ENCODE results near the gene ICA1. TPM values are rescaled to one million over a fixed set of nuclear protein-coding genes. Genes with fewer than 3 reads are reported as not detected.

Gene ICA1
- total RNA-seq, 1 donor from 2014 or later, result 54.9 TPM

GRCh38 chr7:8168336-8168735, 93.6 kb downstream of the ICA1 start:
- H3K27me3 ChIP-seq (ENCODE audit: low read depth), result no peaks in the 10 kb centered on the region
- intact Hi-C loops (cut with micrococcal nuclease), result no loop called here
- H3K4me1 ChIP-seq, result peaks cover 38% of the 10 kb centered on the region
- H3K4me3 ChIP-seq, result no peak overlapping the region
- DNase-seq, result no peak
- no peak overlapping the region for H3K27ac ChIP-seq (replicated peaks)
- H3K36me3 ChIP-seq, result no peaks in the 10 kb centered on the region
- TF ChIP-seq, protein P1, sequence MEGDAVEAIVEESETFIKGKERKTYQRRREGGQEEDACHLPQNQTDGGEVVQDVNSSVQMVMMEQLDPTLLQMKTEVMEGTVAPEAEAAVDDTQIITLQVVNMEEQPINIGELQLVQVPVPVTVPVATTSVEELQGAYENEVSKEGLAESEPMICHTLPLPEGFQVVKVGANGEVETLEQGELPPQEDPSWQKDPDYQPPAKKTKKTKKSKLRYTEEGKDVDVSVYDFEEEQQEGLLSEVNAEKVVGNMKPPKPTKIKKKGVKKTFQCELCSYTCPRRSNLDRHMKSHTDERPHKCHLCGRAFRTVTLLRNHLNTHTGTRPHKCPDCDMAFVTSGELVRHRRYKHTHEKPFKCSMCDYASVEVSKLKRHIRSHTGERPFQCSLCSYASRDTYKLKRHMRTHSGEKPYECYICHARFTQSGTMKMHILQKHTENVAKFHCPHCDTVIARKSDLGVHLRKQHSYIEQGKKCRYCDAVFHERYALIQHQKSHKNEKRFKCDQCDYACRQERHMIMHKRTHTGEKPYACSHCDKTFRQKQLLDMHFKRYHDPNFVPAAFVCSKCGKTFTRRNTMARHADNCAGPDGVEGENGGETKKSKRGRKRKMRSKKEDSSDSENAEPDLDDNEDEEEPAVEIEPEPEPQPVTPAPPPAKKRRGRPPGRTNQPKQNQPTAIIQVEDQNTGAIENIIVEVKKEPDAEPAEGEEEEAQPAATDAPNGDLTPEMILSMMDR (IDR thresholded peaks at IDR 0.05; ENCODE audit: borderline replicate concordance), result no peak
- H3K9me3 ChIP-seq (replicated peaks), result no peaks in the 10 kb centered on the region

- no peaks in the 10 kb centered on the region for H3K9me3 ChIP-seq (replicated peaks)
- intact Hi-C loops (cut with micrococcal nuclease), result no loop called here
- TF ChIP-seq, protein P1 (IDR thresholded peaks at IDR 0.05; ENCODE audit: borderline replicate concordance), result no peak
- H3K4me1 ChIP-seq, result peaks cover 39% of the 10 kb centered on the region
- H3K27me3 ChIP-seq (ENCODE audit: low read depth), result no peaks in the 10 kb centered on the region
- H3K27ac ChIP-seq (replicated peaks), result no peak overlapping the region
- H3K36me3 ChIP-seq, result no peaks in the 10 kb centered on the region
- DNase-seq, result no peak
- no peak overlapping the region for H3K4me3 ChIP-seq
These were observed 96.8 kb downstream of the ICA1 start for GRCh38 chr7:8165150-8165549.

DNA sequence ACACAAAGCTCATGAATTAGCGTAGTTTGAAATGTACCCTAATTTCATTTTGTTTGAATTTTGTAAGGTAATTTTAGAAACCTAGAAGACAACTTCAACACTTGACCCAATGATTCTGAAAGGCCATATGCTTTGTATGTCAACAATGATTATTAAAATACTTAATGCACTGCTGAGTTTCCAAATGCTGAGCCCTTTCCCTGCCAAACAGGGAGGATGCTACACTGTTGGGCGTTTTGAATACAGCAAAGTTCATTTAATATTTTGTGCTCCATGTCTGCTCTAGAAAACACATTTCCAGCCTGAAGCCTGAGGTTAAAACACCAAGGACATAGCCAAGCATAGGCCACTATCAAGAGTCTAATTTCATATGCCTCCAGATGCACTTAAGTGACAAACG, 99.8 kb downstream of the ICA1 start:
- Histone ChIP-seq H3K9me3 (replicated peaks) (no peaks in the 10 kb centered on the region), H3K27ac (replicated peaks) (no peak overlapping the region), H3K27me3 (ENCODE audit: low read depth) (no peaks in the 10 kb centered on the region), H3K4me3 (no peak overlapping the region), H3K4me1 (peaks cover 22% of the 10 kb centered on the region), H3K36me3 (no peaks in the 10 kb centered on the region)
- TF ChIP-seq, protein P1 (IDR thresholded peaks at IDR 0.05; ENCODE audit: borderline replicate concordance), result no peak
- intact Hi-C loops (cut with micrococcal nuclease), result no loop called here
- no peak for DNase-seq

- Histone ChIP-seq H3K27ac (replicated peaks) (no peak overlapping the region), H3K36me3 (peaks cover 6% of the 10 kb centered on the region), H3K27me3 (ENCODE audit: low read depth) (no peaks in the 10 kb centered on the region), H3K4me3 (no peak overlapping the region), H3K9me3 (replicated peaks) (no peaks in the 10 kb centered on the region), H3K4me1 (peaks cover 22% of the 10 kb centered on the region)
- no peak for DNase-seq
- intact Hi-C loops (cut with micrococcal nuclease), result no loop called here
- TF ChIP-seq, protein P1 (IDR thresholded peaks at IDR 0.05; ENCODE audit: borderline replicate concordance), result no peak
These were observed 100.6 kb downstream of the ICA1 start for GRCh38 chr7:8161364-8161828.

DNA sequence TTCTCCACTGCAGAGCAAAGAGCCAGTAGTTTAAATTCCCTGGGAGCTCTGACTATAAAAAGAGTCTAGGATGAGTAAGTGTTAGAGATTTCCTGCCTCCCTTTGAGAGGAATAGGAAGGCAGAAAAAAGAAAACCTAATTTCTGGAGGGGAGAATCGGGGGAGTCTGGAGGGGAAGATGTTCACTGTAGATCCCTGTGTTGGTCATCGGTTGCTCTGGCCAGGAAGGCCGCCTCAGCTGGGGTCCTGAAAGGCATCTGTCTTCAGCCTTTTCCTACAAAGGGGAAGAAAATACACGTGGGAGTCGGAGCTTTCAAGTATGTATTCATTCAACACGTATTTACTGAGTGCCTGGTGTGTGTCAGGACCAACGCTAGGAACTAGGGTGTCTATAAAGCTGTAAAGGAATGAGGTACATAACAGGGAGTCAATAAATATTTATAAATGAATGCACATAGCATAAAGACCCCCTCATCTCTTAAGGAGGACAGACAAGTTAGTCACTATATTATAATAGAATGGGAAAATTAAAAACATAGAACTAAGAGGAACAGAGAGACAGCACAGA, 101.1 kb downstream of the ICA1 start:
- H3K27me3 ChIP-seq (ENCODE audit: low read depth), result no peaks in the 10 kb centered on the region
- no peak for DNase-seq
- H3K4me3 ChIP-seq, result no peak overlapping the region
- peaks cover 12% of the 10 kb centered on the region for H3K36me3 ChIP-seq
- TF ChIP-seq, protein P1 (IDR thresholded peaks at IDR 0.05; ENCODE audit: borderline replicate concordance), result no peak
- H3K4me1 ChIP-seq, result peaks cover 21% of the 10 kb centered on the region
- H3K27ac ChIP-seq (replicated peaks), result no peak overlapping the region
- H3K9me3 ChIP-seq (replicated peaks), result no peaks in the 10 kb centered on the region
- intact Hi-C loops (cut with micrococcal nuclease), result no loop called here
